K562 (cell line): ENCODE data around the gene PDE6B. TPM values are rescaled to one million over a fixed set of nuclear protein-coding genes. Genes with fewer than 3 reads are reported as not detected.

ENCODE experiments used
- BHLHE40 ChIP-seq: IDR thresholded peaks from 2 replicates; pipeline ENCODE4 v1.6.1; 2011; ENCODE audit warnings: low read length, improper control_type of control experiment
- CEBPG ChIP-seq, 3 experiments: fragments of 200-800 bp in 1 of 3; sonication (Bioruptor generic) in 1 of 3; sonication (generic) in 1 of 3; formaldehyde crosslinking in 1 of 3; IDR thresholded peaks in 2 of 3; conservative IDR thresholded peaks in 1 of 3; 2 replicates each; pipeline versions ENCODE4 v1.6.1 to v1.8.0; 2016 to 2022; ENCODE audit warnings: missing compliant biosample characterization in 2 of 3, missing genetic modification characterization in 2 of 3, mild to moderate bottlenecking in 1 of 3, missing genetic modification reagents in 1 of 3
- CHCHD3 ChIP-seq: fragments of 250-450 bp; sonication (Bioruptor Pico); IDR thresholded peaks from 2 replicates; pipeline ENCODE4 v2.1.2; 2022; ENCODE audit warnings: mild to moderate bottlenecking
- DPF2 ChIP-seq: fragments of 450-650 bp; IDR thresholded peaks from 2 replicates; pipeline ENCODE4 v1.6.1; 2016
- EP400 ChIP-seq: fragments of 450-650 bp; IDR thresholded peaks from 2 replicates; pipeline ENCODE4 v1.6.1; 2017; ENCODE audit warnings: antibody characterized with exemption, mild to moderate bottlenecking, moderate library complexity
- HCFC1 ChIP-seq: IDR thresholded peaks from 2 replicates; pipeline ENCODE4 v1.6.1; 2012; ENCODE audit warnings: low read depth, low read length, improper control_type of control experiment
- HMGN3 ChIP-seq: IDR thresholded peaks from 2 replicates; pipeline ENCODE4 v1.6.1; 2011; ENCODE audit warnings: borderline replicate concordance, low read depth, mild to moderate bottlenecking, mixed read lengths, low read length; ENCODE audit not compliant: insufficient read length; ENCODE audit errors: extremely low read depth
- HNRNPLL ChIP-seq: fragments of 200-400 bp; formaldehyde crosslinking; IDR thresholded peaks from 2 replicates; pipeline ENCODE4 v1.6.1; 2017; ENCODE audit warnings: low read length, low read depth, mild to moderate bottlenecking; ENCODE audit not compliant: poor library complexity, severe bottlenecking
- POLR2A ChIP-seq: fragments of 450-650 bp; conservative IDR thresholded peaks from 2 replicates; pipeline ENCODE4 v1.6.1; 2016
- SAFB ChIP-seq: fragments of 200-400 bp; formaldehyde crosslinking; IDR thresholded peaks from 2 replicates; pipeline ENCODE4 v1.6.1; 2017; ENCODE audit warnings: low read depth, low read length, borderline replicate concordance
- SRF ChIP-seq, 2 experiments: fragments of 250-450, 450-650 bp in 1 of 2; sonication (Bioruptor Pico) in 1 of 2; sonication (generic) in 1 of 2; formaldehyde crosslinking; IDR thresholded peaks; 2 replicates each; pipeline versions ENCODE4 v1.5.0 to v1.5.1; 2020 to 2022; ENCODE audit warnings: mild to moderate bottlenecking in 1 of 2, missing genetic modification reagents in 1 of 2
- THRAP3 ChIP-seq: fragments of 450-650 bp; IDR thresholded peaks from 2 replicates; pipeline ENCODE4 v1.6.1; 2016; ENCODE audit warnings: mild to moderate bottlenecking, inconsistent platforms, borderline replicate concordance
- TSC22D4 ChIP-seq: fragments of 450-650 bp; IDR thresholded peaks from 2 replicates; pipeline ENCODE4 v1.6.1; 2016; ENCODE audit warnings: missing genetic modification characterization, missing biosample characterization, control low read depth
- polyA plus RNA-seq, 8 experiments: library from polyadenylated mRNA; depleted of rRNA in 4 of 8; stranded (reverse) in 5 of 8; unstranded in 3 of 8; fragments of >200 nt; fragmentation: Nextera tagmentation in 2 of 8; fragmentation: Illumina TruSeq in 1 of 8; extraction: Ambion mirVana in 2 of 8; extraction: Trizol in 1 of 8; gene quantifications; 2 replicates each; pipeline versions ENCODE4 v1.2.1 to v1.2.3, GENCODE V29; 2011 to 2014; ENCODE audit warnings: inconsistent platforms in 1 of 8, missing spikeins in 1 of 8
- total RNA-seq, 7 experiments: library from RNA; depleted of rRNA in 6 of 7; stranded (reverse); fragments of >200 nt in 6 of 7; fragmentation: Illumina TruSeq in 2 of 7; extraction: Trizol in 2 of 7; gene quantifications; 2 replicates each; pipeline versions ENCODE4 v1.2.1 to v1.2.3, GENCODE V29; 2011 to 2021; ENCODE audit warnings: low replicate concordance in 1 of 7
- TF ChIP-seq, protein P1 (sequence below): fragments of 450-650 bp; IDR thresholded peaks from 2 replicates; pipeline ENCODE4 v1.6.1; 2018; ENCODE audit not compliant: partially characterized antibody
- TF ChIP-seq, protein P2 (sequence below): fragments of 250-450 bp; sonication (Bioruptor Pico); IDR thresholded peaks from 2 replicates; pipeline ENCODE4 v1.4.0; 2020; ENCODE audit warnings: mild to moderate bottlenecking
- TF ChIP-seq, protein P3 (sequence below): sonication (generic); formaldehyde crosslinking; IDR thresholded peaks from 2 replicates; pipeline ENCODE4 v1.8.0; 2022; ENCODE audit warnings: mild to moderate bottlenecking, low read depth, missing genetic modification reagents
- TF ChIP-seq, protein P4 (sequence below), 2 experiments: fragments of 200-800 bp in 1 of 2; sonication (Bioruptor generic) in 1 of 2; sonication (generic) in 1 of 2; formaldehyde crosslinking in 1 of 2; IDR thresholded peaks in 1 of 2; conservative IDR thresholded peaks in 1 of 2; 2 replicates each; pipeline versions ENCODE4 v1.5.0 to v1.6.1; 2016 to 2020; ENCODE audit warnings: missing compliant biosample characterization in 1 of 2, missing genetic modification characterization in 1 of 2, missing genetic modification reagents in 1 of 2

Gene PDE6B
- total and polyA plus RNA-seq, 9 of the 15 experiments (the other 6 are each of a cell fraction or from before 2014, with no cell fraction given), result 0.04 TPM; not detected in 8

DNA sequence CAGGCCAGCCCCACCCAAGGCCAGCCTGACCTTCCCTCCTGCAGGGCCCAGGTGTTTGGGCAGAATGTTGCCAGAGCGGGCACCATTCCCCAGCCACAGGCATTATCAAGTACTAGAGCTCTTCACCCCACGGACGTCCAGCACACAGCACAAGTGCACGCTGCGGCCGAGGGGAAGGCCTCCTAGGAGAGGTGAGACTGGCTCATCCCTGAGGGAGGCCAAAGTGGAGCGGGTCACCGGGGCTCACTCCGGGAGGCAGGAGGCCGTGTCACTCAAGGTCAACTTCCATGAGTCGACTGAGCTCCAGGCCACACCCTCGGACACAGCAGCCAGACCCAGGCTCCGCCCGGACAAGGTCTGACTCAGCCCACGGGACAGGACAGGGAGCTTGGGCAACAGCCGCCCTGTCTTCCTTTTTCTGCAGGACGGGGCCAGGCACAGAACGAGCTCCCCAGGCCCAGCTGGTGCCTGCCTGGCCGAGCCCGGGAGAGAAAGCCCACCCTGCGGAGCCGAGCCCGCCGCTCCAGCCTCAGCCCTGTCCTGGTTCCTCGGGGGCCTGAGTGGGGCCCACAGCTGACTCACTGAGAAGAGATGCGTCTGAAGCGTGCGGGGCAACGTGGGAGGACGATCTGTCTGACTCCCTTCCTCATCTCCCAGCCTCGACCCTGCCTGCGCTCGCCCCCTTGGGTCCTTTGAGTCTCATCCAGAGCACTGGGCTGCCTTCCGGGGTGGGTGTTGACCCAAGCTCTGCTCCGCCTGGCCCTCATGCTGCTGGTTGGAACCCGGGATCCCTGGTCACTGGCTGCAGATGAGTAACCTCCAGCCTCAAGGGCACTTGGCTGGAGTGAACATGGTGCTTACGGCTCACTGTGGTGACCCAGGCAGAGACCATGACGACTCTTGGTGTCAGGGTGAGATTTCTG lies 61.9 kb downstream of the PDE6B start (continued):
- TF ChIP-seq, protein P1, sequence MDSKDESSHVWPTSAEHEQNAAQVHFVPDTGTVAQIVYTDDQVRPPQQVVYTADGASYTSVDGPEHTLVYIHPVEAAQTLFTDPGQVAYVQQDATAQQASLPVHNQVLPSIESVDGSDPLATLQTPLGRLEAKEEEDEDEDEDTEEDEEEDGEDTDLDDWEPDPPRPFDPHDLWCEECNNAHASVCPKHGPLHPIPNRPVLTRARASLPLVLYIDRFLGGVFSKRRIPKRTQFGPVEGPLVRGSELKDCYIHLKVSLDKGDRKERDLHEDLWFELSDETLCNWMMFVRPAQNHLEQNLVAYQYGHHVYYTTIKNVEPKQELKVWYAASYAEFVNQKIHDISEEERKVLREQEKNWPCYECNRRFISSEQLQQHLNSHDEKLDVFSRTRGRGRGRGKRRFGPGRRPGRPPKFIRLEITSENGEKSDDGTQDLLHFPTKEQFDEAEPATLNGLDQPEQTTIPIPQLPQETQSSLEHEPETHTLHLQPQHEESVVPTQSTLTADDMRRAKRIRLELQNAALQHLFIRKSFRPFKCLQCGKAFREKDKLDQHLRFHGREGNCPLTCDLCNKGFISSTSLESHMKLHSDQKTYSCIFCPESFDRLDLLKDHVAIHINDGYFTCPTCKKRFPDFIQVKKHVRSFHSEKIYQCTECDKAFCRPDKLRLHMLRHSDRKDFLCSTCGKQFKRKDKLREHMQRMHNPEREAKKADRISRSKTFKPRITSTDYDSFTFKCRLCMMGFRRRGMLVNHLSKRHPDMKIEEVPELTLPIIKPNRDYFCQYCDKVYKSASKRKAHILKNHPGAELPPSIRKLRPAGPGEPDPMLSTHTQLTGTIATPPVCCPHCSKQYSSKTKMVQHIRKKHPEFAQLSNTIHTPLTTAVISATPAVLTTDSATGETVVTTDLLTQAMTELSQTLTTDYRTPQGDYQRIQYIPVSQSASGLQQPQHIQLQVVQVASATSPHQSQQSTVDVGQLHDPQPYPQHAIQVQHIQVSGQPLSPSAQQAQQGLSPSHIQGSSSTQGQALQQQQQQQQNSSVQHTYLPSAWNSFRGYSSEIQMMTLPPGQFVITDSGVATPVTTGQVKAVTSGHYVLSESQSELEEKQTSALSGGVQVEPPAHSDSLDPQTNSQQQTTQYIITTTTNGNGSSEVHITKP, result peak; percentile 24
- TF ChIP-seq HCFC1, result peak; percentile 16; the same call in 1 of the 2 replicates
- peak in 1 of 2 experiments; percentile 78; a peak in 2 of 4 replicates for TF ChIP-seq SRF (CRISPR knock-in tag; IDR thresholded peaks at IDR 0.05)
- peak; percentile 83 for TF ChIP-seq DPF2
- peak; percentile 83 for TF ChIP-seq CEBPG (CRISPR knock-in tag; IDR thresholded peaks at IDR 0.05)
- TF ChIP-seq CEBPG (tag; conservative IDR thresholded peaks at IDR 0.05 in 1 of 2, IDR thresholded peaks at IDR 0.05 in 1 of 2), result peak in 1 of 2 experiments; percentile 85; a peak in 2 of 4 replicates
- TF ChIP-seq HMGN3, result peak; percentile 90
- TF ChIP-seq SAFB, result peak; percentile 58; the same call in 1 of the 2 replicates
- TF ChIP-seq EP400, result peak; percentile 57; the same call in 1 of the 2 replicates
- TF ChIP-seq, protein P2, sequence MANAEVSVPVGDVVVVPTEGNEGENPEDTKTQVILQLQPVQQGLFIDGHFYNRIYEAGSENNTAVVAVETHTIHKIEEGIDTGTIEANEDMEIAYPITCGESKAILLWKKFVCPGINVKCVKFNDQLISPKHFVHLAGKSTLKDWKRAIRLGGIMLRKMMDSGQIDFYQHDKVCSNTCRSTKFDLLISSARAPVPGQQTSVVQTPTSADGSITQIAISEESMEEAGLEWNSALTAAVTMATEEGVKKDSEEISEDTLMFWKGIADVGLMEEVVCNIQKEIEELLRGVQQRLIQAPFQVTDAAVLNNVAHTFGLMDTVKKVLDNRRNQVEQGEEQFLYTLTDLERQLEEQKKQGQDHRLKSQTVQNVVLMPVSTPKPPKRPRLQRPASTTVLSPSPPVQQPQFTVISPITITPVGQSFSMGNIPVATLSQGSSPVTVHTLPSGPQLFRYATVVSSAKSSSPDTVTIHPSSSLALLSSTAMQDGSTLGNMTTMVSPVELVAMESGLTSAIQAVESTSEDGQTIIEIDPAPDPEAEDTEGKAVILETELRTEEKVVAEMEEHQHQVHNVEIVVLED, result 0 out of 2 replicates have a peak, but pooled peaks have one; percentile 11
- peak; percentile 61 for TF ChIP-seq BHLHE40
- TF ChIP-seq HNRNPLL, result peak; percentile 41
- no peak for TF ChIP-seq TSC22D4 (tag)
- TF ChIP-seq CHCHD3 (CRISPR knock-in tag), result no peak
- TF ChIP-seq POLR2A, result peak; percentile 79
- TF ChIP-seq, protein P3, sequence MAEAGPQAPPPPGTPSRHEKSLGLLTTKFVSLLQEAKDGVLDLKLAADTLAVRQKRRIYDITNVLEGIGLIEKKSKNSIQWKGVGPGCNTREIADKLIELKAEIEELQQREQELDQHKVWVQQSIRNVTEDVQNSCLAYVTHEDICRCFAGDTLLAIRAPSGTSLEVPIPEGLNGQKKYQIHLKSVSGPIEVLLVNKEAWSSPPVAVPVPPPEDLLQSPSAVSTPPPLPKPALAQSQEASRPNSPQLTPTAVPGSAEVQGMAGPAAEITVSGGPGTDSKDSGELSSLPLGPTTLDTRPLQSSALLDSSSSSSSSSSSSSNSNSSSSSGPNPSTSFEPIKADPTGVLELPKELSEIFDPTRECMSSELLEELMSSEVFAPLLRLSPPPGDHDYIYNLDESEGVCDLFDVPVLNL (CRISPR knock-in tag), result 0 out of 2 replicates have a peak, but pooled peaks have one; percentile 24
- no peak for TF ChIP-seq THRAP3
- TF ChIP-seq, protein P4, sequence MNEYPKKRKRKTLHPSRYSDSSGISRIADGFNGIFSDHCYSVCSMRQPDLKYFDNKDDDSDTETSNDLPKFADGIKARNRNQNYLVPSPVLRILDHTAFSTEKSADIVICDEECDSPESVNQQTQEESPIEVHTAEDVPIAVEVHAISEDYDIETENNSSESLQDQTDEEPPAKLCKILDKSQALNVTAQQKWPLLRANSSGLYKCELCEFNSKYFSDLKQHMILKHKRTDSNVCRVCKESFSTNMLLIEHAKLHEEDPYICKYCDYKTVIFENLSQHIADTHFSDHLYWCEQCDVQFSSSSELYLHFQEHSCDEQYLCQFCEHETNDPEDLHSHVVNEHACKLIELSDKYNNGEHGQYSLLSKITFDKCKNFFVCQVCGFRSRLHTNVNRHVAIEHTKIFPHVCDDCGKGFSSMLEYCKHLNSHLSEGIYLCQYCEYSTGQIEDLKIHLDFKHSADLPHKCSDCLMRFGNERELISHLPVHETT (CRISPR knock-in tag; conservative IDR thresholded peaks at IDR 0.05 in 1 of 2, IDR thresholded peaks at IDR 0.05 in 1 of 2), result peak in 1 of 2 experiments; percentile 41; a peak in 1 of 4 replicates
